ENCODE measurements around the gene GGT1.

DNA sequence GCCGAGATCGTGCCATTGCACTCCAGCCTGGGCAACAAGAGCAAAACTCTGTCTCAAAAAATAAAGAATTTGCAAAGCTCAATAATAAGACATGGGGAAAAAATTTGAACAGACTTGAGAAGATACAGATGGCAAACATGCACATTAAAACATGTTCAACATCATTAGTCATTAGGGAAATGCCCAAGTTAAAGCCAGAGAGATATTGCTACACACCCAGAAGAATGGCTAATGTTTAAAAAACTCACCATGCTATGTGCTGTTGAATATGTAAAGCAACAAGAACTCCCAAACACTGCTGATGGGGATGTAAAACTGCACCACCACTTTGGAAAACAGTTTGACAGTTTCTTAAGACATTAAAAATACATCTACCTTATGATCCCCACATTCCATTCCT lies 22.7 kb upstream of the GGT1 start:
- TF ChIP-seq, protein P1, sequence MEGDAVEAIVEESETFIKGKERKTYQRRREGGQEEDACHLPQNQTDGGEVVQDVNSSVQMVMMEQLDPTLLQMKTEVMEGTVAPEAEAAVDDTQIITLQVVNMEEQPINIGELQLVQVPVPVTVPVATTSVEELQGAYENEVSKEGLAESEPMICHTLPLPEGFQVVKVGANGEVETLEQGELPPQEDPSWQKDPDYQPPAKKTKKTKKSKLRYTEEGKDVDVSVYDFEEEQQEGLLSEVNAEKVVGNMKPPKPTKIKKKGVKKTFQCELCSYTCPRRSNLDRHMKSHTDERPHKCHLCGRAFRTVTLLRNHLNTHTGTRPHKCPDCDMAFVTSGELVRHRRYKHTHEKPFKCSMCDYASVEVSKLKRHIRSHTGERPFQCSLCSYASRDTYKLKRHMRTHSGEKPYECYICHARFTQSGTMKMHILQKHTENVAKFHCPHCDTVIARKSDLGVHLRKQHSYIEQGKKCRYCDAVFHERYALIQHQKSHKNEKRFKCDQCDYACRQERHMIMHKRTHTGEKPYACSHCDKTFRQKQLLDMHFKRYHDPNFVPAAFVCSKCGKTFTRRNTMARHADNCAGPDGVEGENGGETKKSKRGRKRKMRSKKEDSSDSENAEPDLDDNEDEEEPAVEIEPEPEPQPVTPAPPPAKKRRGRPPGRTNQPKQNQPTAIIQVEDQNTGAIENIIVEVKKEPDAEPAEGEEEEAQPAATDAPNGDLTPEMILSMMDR (IDR thresholded peaks at IDR 0.05) = no peak
- no peak for TF ChIP-seq POLR2A (IDR thresholded peaks at IDR 0.05)
- TF ChIP-seq EP300 (IDR thresholded peaks at IDR 0.05) = no peak
